Ecto neural progenitor cell (in vitro differentiated cells): Measurements from ENCODE around the gene C4BPA.
A peak's percentile ranks its signal among the peaks of the same experiment; 100 is the strongest.

Experiments
- DNase-seq: peaks from one replicate; pipeline ENCODE4 v3.0.0-alpha.2; 2018; ENCODE audit warnings: low spot score

C4BPA gene

GRCh38 chr1:207077470-207078377 lies 26.3 kb upstream of the C4BPA start:
- DNase-seq, result peak; percentile 54

DNA sequence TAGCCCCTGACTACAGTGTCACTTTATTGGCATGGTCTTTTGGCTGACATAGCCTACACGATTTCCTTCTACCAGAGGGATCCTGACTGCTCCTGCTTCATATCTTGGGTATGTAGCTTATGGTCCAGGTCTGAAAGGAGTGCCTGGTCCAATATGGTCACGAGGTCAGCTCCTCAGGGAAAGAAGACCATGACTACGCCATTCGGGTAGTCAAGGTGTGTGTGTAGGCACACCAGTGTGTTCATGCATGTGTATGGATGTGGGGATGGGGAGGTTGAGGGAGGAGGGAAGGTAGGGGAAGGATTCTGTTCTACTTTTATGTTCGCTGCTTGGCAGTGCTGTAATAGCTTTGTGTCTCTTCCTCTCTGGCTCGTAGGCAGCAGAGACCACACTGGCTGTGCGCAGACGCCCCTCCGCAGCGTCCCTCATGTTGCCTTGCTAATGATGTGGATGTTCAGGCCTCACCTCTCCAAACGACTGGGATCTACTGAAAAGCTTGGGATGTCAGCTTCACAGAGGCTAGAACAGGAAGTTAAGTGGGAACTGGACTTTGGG lies 25.4 kb upstream of the C4BPA start:
- DNase-seq, result no peak

DNA sequence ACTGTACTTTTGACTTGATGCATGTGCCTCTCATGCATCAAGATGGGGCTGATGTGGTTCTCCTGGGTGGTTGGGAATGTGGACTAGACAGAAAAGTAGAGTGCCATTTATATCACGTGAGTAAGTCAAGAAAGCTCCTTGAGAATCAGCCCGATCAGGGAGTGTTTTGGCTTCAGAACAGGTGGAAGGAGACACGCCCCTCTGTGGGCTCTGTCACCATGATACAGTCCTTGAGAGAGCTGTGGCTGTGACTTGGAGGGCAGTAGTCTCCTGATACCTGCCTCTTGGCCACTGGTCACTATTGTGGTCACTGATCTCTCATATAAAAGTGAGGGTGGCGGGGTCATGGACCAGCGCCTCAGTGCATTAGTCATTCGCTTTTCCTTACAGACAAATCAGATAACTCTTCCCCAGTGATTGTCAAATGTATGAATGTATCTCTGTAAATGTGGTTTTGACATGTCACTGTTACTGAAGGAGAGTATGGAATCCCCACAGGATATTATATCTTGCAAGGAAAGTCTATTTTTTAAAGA lies 24.3 kb upstream of the C4BPA start:
- no peak for DNase-seq

GRCh38 chr1:207081088-207081487 lies 22.9 kb upstream of the C4BPA start:
- no peak for DNase-seq

DNA sequence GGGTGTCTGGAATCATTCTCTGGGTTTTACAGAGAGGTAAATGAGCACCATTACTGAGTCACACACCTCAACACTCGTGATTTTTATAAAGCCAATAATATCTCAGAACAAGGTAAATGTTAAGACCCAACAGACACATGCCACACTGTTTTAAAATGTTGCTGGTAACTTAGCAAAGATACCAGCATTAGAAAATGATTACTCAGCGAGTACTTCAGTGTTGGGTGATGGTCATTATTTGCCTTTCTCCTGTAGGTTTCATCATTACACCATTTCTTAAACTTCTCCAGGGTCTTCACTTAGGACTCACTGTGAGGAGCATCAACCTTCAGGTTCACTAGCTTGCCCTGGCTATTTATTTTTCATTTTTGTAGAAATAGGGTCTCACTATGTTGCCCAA lies 22.2 kb upstream of the C4BPA start:
- DNase-seq, result no peak

DNA sequence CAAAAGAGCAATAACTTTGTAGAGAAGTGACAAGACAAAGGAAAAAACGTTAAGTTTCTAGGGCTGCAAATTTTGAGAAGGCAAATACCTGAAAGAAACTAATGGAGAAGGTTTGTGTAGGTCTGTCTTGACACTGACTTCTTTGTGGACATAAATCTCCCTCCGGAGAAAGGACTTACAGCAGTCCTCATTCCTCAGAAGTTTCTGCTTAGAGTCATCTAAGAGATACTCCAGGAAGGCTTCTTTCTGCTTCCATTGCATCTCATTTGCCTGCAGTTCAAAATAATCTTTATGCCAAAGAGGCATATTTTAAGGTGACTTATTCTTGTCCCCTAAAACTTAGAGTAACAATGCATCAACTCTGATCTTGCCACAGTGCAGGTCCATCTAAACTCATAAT lies 19.8 kb upstream of the C4BPA start:
- no peak for DNase-seq

GRCh38 chr1:207084701-207085180 lies 19.3 kb upstream of the C4BPA start:
- DNase-seq, result peak; percentile 65

- DNase-seq, result no peak
Observed at GRCh38 chr1:207085887-207086286, 18.1 kb upstream of the C4BPA start.

DNA sequence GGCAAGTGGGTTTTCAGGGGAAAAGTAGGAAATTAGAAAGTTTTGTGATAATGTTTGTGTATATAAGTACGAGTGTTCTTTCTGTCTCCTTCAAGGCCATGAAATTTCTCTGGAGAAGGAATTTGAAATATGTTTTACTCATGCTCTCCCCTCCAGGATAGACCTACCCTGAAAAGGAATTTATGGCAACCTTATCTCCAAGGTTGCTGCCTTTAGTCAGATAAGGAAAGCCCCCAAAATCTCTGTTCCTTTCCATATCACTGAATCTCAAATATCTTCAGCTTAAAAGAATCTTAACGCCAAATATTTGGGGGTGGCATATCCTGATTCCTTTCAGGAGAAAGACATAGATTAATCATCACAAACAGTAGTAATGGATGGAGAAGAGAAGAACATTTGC lies 15.9 kb upstream of the C4BPA start:
- DNase-seq, result no peak

- no peak for DNase-seq
Observed at GRCh38 chr1:207088701-207089626, 15.1 kb upstream of the C4BPA start, which contains the start of gene C4BPB. Gene C4BPB (plus strand): TSS chr1:207088860. CDS start chr1:207089532, 672 bp downstream.

DNA sequence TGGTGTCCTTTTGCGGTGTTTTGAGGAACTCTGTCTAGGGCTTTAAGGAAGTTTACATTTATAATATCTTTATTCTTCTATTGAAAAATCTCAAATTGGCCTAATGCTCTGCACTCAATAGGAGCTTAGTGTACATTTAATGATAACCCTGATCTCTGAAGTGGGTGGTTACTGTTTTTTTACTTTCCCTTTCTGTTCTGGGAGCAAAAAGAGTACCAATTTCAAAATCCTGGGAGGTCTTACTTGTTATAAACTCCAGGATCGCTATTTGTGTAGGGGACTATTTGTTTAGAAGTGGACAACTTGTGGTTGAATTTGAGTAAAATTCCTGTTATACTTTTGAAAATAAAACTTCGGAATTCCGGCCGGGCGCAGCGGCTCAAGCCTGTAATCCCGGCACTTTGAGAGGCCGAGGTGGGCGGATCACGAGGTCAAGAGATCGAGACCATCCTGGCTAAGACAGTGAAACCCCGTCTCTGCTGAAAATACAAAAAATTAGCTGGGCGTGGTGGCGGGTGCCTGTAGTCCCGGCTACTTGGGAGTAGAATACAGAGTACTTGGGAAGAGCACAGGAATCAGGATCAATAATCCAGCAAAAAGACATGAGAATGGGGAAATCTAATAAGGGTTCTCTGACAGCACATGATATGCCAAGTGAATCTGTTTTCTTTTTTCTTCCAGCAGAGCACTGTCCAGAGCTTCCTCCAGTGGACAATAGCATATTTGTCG lies 14.2 kb upstream of the C4BPA start:
- DNase-seq, result no peak

DNA sequence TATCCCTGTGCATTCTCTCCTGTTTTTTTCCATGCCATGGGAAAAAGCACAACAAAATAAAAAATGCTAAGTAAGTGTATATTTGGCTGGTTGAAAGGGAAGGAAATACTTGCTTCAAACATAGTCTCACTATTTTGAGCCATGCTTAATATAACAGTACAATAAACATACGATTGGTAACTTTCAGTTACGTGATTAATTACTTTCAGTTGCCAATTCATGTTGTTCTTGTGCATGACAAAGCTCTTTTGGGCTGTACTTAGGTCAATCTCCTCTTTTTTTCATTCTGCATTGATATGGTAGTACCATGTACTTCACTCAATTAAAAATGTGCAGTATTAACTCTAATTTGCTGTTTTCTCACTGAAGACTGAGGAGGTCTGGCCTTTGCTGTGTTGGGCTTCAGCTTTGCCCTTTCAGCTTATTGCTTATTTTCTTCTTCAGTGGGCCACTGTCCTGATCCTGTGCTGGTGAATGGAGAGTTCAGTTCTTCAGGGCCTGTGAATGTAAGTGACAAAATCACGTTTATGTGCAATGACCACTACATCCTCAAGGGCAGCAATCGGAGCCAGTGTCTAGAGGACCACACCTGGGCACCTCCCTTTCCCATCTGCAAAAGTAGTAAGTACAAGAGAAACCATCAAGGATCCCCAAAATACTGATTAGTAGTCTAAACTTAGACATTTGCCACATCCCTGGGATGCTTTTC lies 12.7 kb upstream of the C4BPA start:
- DNase-seq, result no peak

DNA sequence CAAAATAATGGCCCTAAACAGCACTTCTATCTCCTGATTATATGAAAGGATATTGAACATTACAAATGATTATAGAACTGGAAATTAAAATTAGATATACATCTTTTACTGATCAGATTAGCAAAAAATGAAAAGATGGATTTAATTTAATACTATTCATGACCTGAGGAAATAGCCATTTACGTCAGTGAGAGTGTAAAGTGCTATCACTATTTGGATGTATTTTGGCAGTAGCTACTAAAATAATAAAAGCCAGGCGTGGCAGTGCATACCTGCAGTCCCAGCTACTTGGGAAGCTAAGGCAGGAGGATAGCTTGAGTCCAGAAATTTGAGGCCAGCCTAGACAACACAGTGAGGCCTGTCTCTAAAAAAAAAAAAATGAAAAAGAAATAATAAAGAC lies 10.1 kb upstream of the C4BPA start:
- DNase-seq, result no peak

DNA sequence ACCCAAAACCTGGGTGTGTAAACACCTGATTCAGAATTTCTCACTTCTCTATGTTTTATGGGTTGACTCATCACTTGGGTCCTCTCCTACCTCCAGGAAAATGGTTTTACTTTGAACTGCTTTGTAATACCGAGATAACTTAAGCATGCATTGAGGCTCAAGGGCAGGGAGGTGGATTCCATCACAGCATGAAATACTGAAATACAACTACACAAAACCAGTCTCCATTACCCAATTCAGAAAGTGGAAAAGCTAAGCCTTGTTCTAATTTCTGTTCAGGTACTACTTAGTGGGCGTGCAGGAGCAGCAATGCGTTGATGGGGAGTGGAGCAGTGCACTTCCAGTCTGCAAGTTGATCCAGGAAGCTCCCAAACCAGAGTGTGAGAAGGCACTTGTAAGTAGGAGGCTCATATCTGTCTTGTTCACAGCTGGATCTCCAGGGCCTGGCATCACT lies 6.1 kb upstream of the C4BPA start:
- DNase-seq, result no peak

- no peak for DNase-seq
Observed at GRCh38 chr1:207101720-207102119, 2.3 kb upstream of the C4BPA start.

- DNase-seq, result no peak
Observed at GRCh38 chr1:207102146-207102545, 1.9 kb upstream of the C4BPA start.

- no peak for DNase-seq
Observed at GRCh38 chr1:207102659-207103058, 1.4 kb upstream of the C4BPA start.

GRCh38 chr1:207109004-207109403 lies 5.0 kb downstream of the C4BPA start:
- no peak for DNase-seq

- DNase-seq, result no peak
Observed at GRCh38 chr1:207112616-207113296, 8.7 kb downstream of the C4BPA start.

GRCh38 chr1:207115269-207115668 lies 11.2 kb downstream of the C4BPA start:
- no peak for DNase-seq
